Measurements from ENCODE around the gene F2RL2.

Gene F2RL2

DNA sequence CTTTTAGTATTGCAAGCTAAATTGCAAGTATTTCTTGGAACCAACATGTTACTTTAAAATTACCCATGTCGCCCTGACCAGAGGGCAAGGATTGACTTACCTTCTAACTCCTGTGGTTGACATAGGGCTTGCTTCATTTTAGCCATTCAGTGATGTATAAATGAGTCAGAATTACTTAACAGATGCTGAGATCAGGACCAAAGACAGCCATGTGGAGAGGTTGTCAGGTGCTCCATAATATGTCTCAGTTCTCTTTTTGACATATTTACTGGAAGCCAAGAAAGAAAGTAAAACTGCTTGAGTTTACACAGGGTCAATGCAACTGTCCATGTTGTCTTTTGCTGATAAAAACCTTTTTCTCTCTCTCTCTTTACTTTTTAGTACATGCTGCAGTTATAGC lies 33.2 kb downstream of the F2RL2 start:
- in situ Hi-C loops (cut with HindIII; ENCODE audit: low sequenced_read_pairs), result no loop called here

DNA sequence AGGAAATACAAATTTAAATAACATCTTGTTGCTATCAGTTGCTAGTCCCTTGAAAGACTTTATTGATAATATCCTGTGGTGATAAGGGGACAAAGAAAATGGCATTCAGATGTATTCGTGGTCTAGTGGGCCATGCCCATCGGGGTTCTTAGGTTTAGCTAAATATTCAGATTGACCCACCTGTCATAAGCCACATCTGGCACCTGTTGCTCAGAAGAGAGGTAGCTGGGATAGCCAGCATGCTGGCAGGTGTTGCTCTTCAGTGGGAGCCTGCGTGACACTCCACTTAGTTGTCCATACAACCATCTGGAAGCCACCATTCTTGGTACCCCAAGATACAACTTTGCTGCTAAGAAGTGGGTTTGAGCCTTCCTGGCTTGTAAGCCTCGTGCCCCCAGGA lies 36.7 kb downstream of the F2RL2 start:
- in situ Hi-C loops (cut with HindIII; ENCODE audit: low sequenced_read_pairs), result no loop called here

DNA sequence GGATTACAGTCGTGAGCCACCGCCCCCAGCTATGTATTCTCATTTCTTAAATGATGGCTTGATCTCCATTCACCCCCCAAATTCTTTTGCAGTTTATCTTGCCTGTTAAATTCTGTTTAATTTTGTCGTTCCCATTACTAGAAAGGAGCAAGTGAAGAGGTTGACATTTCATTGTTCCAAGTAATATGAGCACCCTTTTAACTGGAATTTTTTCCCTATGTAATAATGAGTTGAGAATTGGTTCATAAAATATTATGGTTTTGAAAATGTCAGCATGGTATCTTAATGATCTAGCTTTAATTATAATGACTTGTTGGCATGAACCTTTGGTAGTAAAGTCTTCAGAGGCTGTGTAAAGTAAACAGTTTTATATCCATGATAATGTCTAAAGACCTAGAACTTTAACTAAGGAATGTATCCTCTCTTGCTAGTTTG lies 37.4 kb downstream of the F2RL2 start:
- in situ Hi-C loops (cut with HindIII; ENCODE audit: low sequenced_read_pairs), result no loop called here

DNA sequence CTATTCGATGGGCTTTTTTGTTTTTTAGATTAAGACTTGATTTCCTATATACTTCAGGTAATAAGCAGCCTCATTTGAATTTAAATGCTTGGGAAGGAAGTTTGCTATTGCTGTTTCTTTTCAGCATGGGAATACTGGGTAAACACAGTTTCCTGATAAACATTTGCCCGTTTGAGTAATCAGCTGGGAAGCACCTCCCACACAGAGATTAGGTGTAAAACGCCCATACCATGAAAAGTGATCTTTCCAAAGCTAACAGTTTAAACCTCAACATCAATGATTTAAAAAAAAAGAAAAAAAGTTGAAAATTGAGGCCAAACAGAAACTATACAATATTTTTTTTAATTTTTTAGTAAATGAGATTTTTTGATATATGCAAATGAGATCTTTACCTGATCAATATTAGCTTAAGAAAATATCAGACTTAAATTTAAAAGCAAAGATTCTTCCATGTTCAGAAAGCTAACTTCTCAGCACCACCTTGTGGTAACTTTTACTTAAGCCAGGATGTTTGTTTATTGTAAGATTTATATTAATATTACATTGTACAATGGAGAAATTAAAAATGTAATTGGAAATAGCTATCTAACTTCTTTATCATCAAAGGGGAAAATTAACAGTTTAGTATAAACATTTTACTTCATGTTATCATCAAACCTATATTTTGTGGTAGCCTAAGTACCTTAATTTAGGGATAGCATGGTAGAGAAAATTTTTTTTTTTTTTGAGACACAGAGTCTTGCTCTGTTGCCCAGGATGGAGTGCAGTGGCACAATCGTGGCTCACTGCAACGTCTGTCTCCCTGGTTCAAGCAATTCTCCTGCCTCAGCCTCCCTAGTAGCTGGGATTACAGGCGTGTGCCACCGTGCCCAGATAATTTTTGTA lies 39.8 kb downstream of the F2RL2 start:
- in situ Hi-C loops (cut with HindIII; ENCODE audit: low sequenced_read_pairs), result no loop called here

DNA sequence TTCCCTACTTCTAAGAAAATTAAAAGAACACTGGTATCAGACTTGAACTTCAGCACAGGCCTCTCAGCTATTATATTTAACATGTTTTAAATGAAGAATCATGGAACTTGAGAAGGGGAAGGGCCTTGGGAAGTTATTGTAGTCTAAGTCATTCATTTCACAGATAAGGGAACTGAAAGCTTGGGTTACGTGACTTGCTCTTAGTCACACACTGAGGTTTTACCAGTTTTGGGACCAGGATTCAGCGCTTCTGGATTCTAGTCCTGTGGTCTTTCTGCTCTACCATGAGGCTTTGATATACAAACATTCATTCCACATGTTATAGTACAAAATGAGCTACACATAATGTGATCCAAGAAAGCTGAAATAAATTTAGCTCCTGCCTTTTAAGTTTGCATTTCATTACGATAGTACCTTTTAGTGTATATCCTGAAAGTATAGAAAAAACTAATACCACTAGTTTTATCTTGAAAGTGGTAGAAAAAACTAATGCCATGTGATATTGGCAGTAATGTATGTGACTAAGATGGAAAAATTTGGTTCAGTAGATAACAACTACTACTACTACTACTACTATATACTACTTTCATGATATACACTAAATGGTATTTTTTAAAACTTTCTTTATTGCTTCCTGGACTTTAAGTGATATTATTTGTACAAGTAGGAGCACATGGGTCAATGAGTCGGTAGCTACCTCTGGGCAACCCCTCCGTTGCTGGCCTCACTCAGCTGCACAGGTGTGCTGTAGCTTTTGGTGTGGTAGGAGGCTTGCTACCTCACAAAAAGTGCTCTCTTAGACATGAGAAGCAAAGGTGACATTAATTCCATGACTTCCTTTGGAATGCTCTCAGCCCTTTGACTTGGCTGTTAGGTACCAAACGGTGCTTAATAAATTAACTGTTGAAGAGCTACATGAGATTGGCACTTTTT lies 40.7 kb downstream of the F2RL2 start:
- in situ Hi-C loops (cut with HindIII; ENCODE audit: low sequenced_read_pairs), result no loop called here

DNA sequence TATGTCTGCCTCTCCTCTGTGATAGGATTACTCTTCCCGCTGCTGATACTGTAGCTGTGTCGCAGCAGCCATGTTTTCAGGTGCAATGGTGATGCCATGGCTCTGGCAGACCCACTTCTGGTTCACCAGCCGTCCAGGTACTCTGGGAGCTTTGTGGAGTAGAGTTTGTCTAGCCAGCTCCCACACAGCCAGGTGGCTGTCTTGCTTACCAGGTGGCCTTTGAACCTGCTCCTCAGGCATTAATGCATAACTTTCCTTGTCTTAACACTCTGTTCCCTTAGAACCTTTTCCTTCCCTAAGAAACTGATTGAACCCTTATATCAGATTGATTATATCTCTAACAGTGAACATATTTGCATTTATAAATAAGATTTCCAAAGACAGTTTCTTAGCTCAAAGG lies 42.2 kb downstream of the F2RL2 start:
- in situ Hi-C loops (cut with HindIII; ENCODE audit: low sequenced_read_pairs), result no loop called here

DNA sequence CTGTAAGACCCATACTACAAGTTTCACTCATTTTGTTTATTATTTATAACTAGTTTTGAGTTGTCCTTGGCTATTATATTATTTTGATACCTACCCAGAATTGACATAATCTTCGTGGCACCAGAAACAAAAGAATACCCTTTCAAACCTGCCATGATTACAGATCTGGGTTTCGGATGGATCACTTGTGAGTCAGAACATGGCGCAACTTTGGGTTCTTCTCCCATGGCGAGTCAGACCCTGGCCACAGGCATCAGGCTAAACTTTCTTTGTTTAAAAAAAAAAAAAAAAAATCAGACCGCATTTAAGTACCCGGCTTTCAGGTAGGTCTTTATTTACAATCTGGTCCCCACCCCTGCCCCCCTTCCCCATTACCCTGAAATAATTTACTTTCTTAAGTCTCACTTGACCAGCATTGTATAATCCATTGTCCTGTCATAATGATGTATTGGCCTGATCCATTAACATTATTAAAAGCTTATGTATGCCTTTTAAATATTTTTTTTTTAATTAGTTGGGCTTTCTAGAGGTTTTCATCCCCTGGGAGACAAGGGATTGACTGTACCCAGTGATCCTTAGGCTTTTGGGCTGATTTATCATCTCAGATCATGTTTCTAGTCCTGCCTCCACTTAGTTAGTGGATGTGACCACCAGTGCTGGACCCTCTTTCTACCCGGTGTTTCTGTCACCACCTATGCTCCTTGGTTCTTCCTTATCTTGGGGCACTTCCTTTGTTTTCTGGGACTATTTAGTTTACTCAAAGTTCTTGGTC lies 43.9 kb downstream of the F2RL2 start:
- in situ Hi-C loops (cut with HindIII; ENCODE audit: low sequenced_read_pairs), result no loop called here

DNA sequence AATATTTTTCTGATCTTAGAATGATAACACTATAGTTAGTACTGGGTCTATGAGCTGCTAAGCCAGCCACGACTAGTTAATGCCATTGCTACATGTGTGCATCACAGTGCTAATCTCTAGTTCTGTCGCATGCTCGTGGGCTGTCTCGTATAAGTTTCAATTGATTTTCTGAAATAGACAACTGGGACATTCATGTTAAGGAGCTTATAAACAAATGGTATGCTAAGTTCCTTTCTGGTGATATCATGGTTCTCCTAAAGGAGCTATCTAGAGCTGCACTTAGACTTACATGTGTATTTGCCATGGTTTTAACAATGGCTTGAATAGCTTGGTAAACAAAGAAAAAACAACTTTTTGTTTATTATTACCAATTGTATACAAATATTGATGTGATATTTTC lies 46.2 kb downstream of the F2RL2 start:
- in situ Hi-C loops (cut with HindIII; ENCODE audit: low sequenced_read_pairs), result no loop called here

DNA sequence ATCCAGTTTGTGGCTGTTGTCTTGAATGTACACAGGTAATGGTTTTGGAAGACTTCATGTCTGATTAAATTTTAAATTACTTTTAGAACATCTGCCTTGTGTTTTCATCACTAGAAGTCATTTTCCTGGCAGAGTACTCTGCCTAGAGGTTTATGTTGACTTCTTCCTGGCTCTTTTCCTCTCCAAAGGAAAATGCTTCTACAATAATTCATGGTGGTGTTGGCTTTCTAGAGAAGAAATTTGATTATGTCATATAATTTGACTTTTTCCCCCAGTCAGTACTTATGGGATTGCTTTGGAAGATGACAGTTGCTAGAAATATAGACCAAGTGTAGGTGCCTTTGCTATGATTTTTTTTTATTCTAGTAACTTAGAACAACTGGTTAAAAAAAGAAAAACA lies 46.8 kb downstream of the F2RL2 start:
- in situ Hi-C loops (cut with HindIII; ENCODE audit: low sequenced_read_pairs), result no loop called here

DNA sequence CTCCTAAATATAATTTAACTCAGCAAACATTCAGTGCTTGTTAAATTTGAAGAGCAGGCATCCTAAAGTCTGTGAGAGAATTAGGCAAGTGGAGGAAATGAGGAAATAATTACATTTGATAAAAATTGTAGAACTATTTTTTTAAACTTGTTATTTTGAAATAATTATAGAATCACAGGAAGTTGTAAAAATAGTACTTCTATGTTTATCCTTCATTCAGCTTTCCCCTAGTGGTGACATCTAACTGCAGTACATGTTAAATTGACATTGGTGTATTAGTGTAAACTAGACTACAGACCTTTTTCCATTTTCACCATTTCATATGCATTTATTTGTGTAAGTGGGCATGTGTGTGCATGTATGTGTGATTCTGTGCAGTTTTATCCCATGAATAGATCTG lies 51.6 kb downstream of the F2RL2 start:
- in situ Hi-C loops (cut with HindIII; ENCODE audit: low sequenced_read_pairs), result no loop called here

DNA sequence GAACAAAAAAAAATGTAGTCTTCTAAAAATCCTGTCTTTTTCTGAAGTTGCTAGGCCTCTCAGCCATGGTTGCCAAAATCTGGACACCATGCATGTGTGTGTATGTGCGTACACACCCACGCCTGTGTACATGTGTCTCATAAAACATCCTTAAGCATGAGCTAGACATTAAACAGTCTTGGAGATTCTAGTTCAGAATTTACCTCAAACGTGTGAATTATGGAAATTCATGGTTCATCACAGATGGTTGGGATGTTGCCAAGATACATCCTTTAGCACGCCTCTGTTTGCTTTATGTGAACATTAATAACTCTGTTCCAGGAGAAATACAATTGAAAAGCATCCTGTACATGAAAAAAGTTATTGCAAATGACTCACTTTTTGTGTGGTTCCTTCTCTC lies 53.0 kb downstream of the F2RL2 start:
- in situ Hi-C loops (cut with HindIII; ENCODE audit: low sequenced_read_pairs), result no loop called here
